AG09309 (cell line): ENCODE measurements around the gene USE1.

ENCODE experiments used
- DNase-seq: peaks from one replicate; pipeline ENCODE4 v3.0.0-alpha.2; 2010; ENCODE audit warnings: low read depth
- H3K4me3 ChIP-seq: 2 replicates; pipeline ENCODE4 v1.5.1; 2011; ENCODE audit warnings: mild to moderate bottlenecking, low read depth, low read length, moderate library complexity; ENCODE audit not compliant: control insufficient read depth
- TF ChIP-seq, protein P1 (sequence below): IDR thresholded peaks from 2 replicates; pipeline ENCODE4 v1.5.1; 2011; ENCODE audit warnings: mild to moderate bottlenecking, low read depth, low read length, inconsistent platforms; ENCODE audit not compliant: insufficient read depth, control insufficient read depth; ENCODE audit errors: missing control alignments

USE1 gene

DNA sequence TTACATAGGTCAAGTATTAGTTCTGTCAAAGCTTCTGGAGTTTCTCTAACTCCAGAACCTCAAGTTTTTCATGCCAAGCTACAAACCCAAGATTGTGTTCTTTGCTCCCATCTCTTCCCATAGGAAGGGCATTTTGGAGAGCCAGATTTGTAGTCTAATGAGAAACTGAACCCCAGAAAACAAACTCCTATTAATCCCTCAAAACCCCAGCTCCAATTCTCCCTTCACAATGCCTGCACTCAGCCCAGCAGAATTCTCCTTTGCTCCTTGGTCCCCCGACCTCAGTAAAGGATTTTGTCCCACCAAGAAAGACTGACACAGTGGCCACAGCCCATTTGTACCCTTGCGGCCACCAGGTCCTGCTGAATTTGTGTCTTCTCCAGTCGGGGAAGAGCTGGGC is 41.0 kb downstream of the USE1 start:
- DNase-seq = no peak
- H3K4me3 ChIP-seq = no peak overlapping the region
- TF ChIP-seq, protein P1, sequence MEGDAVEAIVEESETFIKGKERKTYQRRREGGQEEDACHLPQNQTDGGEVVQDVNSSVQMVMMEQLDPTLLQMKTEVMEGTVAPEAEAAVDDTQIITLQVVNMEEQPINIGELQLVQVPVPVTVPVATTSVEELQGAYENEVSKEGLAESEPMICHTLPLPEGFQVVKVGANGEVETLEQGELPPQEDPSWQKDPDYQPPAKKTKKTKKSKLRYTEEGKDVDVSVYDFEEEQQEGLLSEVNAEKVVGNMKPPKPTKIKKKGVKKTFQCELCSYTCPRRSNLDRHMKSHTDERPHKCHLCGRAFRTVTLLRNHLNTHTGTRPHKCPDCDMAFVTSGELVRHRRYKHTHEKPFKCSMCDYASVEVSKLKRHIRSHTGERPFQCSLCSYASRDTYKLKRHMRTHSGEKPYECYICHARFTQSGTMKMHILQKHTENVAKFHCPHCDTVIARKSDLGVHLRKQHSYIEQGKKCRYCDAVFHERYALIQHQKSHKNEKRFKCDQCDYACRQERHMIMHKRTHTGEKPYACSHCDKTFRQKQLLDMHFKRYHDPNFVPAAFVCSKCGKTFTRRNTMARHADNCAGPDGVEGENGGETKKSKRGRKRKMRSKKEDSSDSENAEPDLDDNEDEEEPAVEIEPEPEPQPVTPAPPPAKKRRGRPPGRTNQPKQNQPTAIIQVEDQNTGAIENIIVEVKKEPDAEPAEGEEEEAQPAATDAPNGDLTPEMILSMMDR = no peak

DNA sequence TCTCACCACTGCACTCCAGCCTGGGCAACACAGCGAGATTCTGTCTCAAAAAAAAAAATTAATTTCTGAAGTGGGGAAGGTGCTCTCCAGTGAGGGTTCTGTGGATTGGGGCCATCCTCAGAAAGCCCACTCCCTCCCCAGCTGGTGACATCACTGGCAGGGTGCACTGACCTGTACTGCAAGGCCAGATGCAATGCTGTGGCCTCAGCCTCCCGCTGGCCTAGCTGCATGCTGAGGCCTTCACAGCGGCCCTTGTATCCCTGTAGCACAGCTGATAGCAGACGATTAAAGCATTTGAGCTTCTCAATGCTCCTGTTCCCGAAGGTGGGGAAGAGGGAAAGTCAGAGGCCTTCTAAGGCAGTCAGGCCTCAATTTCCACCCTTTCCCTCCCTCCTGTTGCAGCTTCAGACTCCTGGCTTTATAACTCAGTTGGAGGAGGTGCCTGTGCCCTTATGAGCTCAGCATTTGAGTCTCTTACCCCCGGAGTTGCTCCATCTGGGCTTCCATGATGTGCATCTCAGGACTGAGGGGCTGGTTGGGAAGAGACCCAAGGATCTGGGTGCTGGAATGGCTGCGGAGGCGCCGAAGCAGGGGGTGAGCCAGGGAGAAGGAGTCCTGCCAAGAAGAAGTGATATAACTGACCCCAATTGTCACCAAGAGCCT is 44.1 kb downstream of the USE1 start:
- TF ChIP-seq, protein P1 = no peak
- no peak for DNase-seq

DNA sequence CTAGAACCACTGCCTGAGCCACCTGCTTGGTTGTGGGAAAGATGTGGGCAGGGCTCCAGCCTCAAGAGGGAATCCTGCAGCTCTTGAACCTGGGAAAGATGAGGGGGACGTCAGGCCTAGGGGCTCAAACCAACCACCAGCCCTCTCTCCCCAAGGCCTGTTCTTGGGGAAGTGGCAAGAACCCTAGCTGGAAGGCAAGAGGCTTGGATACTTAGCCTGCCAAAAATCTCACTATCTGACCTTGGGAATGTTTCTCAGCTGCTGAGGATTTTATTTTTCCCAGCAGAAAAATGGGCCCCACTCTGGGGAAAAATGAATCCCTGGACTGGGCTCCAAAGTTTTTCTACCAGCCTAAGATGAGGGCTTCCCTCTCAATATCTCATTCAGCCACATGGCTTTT is 44.8 kb downstream of the USE1 start:
- H3K4me3 ChIP-seq = no peak overlapping the region
- DNase-seq = no peak
- TF ChIP-seq, protein P1 = no peak

More for the DNA sequence above, 44.1 kb downstream of the USE1 start:
- no peak overlapping the region for H3K4me3 ChIP-seq

DNA sequence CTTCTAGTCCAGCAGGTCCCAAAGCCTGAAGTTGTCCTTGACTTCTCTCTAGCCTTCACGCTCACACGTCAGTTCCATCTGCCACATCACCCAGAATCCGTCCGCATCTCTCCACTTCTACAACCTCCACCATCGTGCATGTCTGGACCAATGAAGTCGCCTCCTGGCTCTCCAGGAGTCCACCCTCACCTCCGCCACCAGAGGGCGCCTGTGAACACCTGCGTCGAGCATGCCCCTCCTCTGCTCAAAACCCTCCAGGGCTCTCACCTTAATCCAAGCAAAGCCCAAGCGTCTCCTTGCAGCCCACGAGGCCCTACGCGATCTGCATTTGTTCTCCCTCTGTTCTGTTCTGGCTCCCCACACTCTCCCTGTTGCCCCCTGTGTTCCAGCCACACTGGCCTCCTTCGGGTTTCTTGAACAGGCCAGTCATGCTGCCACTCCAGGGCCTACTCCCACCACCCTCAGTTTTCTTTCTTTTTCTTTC is 45.7 kb downstream of the USE1 start:
- no peak overlapping the region for H3K4me3 ChIP-seq
- no peak for DNase-seq
- TF ChIP-seq, protein P1 = peak; percentile 92

DNA sequence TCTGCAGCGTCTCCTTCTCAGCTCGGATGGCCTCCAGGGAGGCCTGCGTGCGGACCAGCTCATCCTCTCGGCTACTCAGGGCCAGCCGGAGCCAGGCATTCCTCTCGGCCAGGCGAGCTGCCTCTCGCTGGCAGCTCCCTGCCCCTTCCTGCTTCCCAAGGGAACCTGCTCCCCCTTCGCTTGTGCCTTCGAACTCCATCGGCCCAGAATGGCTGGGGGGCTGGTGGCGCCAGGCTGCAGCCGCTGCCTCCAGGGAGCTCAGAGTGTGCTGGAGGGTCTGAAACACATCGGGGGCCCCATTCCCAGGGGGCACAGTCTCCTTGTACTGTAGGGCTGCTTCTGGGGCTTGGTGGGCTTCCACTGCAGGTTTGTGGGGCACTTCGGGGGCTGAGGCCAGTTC is 47.4 kb downstream of the USE1 start:
- no peak overlapping the region for H3K4me3 ChIP-seq
- no peak for DNase-seq
- TF ChIP-seq, protein P1 = no peak

DNA sequence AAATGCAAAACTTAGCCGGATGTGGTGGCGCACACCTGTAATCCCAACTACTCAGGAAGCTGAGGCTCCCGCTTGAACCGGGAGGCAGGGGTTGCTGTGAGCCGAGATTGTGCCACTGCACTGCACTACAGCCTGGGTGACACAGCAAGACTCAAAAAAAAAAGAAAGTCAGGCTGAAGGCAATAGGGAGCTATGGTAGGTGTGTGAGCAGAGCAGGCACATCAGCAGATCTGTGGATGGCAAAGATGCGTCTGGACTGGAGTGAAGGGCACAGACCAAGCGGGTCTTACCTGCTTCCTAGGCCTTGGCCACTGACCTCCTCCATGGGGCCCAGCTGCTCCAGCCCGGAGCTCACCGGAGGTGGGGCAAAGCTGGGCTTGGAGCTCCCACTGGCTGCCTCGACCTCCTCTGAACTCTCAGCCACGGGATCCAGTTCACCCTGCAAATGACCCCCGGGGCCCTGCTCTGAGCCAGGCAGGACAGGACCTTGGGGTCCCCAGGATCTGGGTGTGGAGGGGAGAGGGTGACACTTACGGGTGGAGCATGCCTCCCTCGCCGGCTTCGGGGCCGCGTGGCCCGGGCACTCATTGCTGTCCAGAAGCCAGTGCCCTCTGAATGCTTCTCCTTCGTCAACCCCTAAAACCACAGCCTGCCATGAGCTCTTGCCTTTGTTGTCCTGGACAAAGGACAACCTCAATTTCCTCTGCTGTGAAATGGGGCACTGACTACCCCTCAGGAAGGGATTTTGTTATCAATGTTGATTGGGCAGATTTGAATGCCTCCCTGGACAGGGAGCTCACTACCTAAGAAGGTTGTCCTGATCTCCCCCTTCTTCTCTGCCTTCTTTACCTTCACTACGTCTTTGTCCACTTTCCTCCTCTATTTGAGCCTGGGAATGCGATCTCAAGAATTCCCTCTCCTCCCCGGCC is 48.8 kb downstream of the USE1 start:
- no peak overlapping the region for H3K4me3 ChIP-seq
- TF ChIP-seq, protein P1 = no peak
- DNase-seq = no peak
